HG03439 (cell line): ENCODE data around the gene BTBD2.
"Not testable (repeated sequence)": the region's sequence is repeated elsewhere in the genome, so short reads cannot be mapped to it uniquely, and the experiment has no call there.

Source experiments
- ATAC-seq: cut with Tn5 transposase; IDR thresholded peaks from one replicate; pipeline ENCODE4 v1.9.1; 2021; ENCODE audit warnings: mild to moderate bottlenecking, moderate library complexity; ENCODE audit not compliant: unreplicated experiment

Gene BTBD2

DNA sequence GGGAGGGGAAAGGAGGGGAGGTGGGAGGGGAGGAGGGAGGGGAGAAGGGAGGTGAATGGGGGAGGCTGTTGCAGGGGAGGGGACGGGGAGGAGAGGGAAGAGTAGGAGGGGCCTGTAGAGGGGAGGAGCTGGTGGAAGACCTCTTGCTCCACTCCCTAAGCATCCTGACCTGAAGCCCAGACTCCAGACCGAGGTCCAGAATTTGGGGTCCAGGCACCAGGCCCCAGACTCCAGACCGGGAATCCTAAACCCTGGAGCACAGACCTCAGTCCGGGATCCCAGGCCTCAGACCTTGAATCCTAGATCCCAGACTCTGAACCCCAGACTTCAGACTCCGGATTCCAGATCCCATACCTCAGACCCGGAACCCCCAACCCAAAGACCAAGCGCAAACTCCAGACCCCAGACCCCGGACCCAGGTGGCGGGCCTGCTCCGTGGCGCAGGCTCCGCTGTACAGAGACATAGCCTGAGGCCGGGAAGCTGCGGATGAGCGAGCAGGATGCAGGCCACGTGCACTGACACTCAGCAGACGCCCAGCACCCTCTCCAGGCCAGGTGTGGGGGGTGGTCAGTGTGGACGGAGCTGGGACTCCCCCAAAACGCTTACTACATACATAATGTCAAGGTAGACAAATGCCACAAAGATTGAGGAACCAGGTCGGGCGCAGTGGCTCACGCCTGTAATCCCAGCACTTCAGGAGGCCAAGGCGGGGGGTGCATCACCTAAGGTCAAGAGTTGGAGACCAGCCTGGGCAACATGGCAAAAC is 710 bp upstream of the BTBD2 start:
- ATAC-seq: no peak

DNA sequence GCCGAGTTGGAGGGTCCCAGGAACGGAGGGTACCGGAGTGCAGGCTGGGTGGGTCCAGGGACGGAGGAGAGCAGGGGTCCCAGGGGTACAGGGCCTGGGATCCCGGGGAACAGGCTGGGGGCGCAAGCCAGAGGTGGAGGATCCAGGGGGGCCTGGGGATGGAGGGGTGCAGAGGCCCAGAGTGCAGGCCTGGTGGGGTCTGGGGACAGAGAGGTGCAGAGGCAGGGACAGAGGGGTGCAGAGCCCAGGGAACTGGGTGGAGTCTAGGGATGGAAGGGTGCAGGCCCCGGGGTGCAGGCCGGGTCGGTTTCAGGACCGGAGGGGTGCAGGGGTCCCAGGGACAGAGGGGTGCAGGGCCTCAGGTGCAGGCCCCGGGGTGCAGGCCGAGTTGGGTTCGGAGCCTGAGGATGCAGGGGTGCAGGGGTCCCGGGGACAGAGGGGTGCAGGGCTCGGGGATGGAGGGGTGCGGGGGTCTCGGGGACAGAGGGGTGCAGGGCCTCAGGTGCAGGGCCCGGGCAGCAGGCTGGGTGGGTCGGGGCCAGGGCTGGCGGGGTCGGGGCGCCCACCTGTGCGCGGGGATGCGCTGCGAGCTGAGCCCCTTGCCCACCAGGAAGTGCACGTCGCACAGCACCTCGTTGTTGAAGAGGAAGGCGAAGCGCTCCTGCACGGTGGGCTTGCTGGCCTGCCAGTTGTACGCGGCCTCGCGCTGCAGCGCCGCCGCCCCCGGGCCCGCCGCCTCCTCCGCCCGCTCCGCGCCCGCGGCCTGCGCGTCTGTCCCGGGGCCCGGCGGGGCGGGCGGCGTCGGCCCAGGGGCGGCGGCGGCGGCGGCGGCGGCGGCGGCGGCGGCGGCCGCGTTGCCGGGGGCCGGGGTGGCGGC is 545 bp downstream of the BTBD2 start:
- no peak for ATAC-seq

DNA sequence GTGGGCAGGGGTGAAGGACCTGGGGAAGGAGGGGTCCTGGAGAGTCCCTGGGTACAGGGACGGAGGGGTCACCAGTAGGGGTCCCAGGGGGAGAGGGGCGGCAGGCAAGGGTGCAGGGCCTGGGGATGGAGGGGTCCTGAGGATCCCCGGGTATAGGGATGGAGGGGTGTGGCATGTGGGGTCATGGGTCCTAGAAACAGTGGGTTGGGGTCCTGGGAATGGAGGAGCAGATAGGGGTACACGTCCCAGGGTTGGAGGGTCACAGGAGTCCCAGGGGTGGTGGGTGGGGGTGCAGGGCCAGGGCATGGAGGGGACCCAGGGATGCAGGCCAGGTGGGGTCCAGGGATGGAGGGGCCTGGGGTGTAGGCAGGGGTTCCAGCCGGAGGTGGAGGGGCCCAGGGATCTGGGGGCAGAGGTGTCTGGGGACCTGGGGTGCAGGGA is 1.4 kb downstream of the BTBD2 start:
- ATAC-seq: no peak

DNA sequence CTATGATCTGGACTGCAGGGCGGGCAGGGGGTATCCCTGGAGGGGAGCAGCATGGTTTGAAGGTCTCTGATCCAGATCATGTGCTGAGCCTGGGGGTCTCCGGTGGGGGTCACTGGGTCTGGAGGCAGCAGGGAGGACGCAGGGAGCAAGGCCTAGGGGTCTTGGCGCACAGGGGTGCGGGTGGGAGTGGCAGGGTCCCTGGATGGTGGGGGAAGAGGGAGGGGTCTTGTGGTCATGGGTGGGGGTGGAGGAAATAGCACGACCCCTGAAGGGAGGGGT is 1.9 kb downstream of the BTBD2 start:
- no peak for ATAC-seq

DNA sequence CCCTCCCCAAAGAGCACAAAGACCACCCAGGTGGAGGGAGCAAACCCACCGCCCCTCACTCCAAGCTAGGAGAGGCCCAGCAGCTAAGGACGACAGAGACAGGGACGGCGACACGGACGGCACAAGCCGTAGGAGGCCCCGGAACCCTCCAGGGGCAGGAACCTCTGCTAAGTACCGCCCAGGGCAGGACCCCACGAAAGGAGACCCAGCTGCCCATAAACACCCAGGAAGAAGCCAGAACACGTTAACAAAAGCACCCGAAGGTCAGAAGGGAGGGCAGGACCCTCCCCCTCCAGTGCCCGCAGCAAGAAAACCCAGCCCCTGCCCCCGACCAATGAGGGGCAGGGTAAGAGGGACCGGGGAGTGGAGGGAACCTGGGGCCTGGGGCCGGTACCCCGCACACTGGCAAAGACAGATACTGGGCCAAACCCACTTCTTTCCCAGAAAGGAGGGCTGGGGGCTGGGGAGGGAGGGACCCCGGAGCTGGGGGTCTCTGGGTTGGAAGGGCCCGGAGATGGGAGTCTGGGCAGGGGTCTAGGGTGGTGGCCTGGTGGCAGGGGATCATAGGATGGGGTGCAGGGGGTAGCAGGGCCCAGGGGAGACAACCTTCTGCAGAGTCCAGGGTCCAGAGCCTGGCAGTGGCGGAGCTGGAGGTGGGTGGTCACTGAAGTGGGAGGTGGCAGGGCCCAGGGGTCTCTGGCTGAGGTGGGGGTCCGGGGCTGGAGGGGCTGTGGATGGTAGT is 2.4 kb downstream of the BTBD2 start:
- ATAC-seq: no peak

DNA sequence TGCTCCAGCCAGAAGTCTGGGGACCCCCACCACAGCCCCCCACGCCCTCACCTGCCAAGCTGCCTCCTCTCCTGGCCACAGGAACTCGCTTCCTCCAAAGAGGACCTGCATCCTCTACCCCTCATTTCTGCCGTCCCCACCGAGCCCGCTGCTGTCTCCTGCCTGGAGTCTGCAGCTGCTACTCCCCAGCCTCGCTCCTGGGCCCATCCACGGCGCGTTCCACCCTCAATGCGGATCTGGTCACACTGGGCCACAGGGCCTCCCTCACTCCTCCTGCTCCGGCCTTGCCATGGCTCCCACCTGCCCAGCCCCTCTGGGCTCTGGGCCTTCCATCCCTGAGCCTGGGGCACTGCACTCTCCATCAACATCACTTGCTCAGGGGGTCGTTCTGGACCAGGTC is 4.3 kb downstream of the BTBD2 start:
- ATAC-seq: no peak

DNA sequence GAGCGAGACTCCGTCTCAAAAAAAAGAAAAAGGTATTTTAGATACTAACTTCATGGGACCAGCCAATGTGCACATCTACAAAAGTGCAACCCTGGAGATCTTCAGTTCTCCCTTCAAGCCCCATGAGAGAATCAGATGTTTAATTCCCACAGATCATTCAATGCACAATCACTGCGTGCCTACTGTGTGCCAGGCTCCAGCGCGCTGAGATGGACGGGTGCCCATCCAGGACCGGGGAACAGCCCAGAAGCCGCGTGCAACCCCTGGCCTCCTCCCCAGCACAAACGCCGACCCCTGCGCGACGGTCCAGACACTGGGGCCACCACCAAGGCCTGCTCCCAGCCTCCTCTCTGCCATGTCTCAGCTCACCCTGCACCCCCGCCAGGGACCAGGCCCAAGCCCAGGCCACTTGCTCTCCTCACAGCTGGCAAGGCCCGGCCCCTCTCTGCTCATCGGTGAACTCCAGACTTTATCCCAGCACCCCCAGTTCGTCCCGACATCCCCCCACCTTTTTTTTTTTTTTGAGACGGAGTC is 5.3 kb downstream of the BTBD2 start:
- ATAC-seq: no peak

DNA sequence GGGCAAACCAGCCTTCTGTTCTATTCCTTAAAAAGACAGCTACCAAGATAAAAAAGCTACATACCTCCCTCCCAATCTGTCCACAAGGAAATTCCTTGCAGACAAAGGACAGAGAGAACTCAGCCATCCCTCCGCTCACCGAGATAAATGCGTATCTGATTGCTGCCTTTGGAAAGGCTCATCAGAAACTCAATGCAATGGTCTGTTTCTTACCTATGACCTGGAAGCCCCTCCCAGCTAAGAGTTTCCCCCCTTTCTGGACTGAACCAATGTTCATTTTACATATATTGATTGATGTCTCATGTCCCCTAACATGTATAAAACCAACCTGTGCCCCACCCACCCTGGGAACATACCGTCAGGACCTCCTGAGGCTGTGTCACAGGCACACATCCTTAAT is 11.6 kb downstream of the BTBD2 start:
- no peak for ATAC-seq

DNA sequence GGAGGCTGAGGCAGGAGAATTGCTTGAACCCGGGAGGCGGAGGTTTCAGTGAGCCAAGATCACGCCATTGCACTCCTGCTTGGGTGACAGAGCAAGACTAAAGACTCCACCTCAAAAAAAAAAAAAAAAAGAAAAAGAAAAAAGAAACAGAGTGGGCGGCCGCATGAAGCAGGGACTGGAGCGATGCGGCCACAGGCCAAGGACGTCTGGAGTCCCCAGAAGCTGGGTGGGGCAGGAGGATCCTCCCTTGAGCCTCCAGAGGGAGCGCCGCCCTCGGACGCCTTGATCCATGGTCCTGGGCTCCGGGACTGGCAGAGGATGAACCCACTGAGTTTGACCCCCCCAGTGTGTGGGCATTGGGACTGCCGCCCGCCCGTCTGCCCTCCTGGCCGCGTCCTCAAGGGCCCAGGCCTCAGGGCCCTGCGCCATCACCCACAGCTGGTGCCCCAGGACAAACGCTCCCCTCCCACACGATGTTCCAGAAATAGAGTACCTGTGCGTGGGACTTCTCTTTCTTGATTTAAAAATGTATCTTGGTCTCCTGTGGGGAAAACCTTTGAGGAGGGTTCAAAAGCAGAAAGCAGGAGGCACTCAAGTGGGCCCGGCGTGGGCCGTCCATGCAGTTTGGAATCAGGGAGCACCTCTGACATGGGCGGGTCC is 15.5 kb downstream of the BTBD2 start:
- no peak for ATAC-seq

DNA sequence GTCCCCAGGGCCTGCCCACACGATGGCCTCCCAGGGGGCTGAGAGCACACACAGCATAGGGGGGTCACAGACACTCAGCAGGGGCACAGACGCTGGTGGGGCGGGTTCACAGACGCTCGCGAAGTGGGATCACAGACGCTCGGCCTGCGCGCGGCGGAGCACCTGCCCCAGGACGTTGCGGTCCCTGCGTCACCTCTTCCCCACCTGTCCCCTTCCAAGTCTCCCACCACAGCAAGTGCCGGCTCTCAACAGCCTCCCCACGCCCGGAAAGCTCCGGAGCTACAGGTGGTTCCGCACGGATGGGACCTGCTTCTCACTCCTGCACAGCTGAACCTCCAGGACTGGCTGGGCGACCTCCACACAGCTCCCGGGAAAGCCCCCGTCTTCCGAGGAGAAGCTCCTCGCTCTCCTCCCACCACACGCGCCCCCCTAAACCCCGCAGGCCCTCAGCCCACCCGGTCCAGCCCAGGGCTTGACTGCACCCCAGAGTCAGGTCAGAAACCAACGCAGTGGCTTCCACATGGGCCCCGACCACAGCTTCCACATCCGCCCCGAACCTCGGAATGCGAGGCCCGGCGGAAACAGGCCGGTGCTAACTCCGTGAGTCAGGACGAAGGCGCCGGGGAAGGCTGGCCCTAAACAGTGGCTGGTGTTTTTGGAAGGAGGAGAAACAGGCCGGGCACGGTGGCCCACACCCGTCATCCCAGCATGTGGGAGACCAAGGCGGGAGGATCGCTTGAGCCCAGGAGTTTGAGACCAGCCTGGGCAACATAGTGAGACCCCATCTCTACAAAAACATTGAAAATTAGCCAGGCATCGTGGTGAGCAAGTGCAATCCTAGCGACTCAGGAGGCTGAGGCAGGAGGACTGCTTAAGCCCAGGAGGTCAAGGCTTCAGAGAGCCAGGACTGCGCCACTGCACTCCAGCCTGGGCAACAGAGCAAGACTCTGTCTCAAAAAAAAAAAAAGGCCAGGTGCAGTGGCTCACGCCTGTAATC is 16.5 kb downstream of the BTBD2 start:
- ATAC-seq: no peak

DNA sequence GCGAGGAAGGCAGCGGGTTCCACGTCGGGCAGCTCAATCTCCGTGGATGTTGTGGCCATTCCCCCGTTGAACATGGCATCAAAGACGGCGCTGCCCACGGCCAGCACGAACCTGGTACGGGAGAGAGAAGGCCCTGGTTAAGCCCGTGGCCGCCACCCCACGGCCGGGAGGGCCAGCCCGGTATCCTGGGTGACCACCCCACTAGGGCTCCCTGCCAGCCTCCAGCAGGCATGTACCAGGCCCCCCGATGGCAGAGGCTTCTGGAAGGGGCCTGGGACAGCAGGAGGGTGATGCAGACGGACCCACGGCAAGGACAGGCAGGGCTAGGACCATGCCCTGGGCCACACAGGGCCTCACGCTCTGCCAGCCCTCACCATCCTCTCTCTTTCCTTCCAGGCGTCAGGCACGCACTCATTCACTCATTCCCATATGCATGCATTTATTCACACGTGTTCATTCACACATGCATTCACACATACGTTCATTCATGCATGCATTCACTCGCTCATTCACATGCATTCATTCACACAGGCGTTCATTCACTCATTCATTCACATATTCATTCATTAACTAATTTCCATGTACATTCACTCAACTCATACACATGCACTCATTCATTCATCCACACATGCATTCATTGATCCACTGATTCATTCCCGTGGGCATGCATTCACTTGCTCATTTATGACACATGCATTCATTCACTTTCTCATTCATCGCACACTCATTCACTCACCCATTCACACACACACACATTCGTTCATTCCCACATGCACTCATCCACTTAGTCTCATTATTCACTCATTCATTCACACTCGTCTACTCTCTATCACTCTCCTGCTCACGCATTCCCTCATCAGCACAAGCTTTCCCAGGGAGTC is 17.9 kb downstream of the BTBD2 start:
- no peak for ATAC-seq

DNA sequence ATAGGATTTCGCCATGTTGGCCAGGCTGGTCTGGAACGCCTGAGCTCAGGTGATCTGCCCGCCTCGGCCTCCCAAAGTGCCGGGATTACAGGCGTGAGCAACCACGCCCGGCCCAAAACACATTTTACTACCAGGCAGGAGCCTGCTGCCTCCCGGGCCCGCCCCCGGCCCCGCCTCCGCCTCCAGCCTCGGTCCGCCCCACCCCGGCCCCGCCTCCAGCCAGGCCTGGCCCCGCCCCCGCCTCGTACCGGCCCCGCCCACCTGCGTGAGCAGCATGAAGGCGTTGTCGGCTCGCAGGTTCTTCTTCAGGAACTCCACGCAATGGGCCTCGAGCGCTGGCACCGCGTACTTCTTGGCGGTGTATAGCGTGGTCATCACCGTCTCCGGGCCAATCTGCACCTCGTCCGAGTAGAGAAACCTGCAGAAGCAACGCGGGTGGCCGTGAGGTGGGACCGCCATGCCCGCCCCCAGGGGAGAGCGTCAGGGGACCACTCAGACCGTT is 22.7 kb downstream of the BTBD2 start:
- ATAC-seq: no peak

DNA sequence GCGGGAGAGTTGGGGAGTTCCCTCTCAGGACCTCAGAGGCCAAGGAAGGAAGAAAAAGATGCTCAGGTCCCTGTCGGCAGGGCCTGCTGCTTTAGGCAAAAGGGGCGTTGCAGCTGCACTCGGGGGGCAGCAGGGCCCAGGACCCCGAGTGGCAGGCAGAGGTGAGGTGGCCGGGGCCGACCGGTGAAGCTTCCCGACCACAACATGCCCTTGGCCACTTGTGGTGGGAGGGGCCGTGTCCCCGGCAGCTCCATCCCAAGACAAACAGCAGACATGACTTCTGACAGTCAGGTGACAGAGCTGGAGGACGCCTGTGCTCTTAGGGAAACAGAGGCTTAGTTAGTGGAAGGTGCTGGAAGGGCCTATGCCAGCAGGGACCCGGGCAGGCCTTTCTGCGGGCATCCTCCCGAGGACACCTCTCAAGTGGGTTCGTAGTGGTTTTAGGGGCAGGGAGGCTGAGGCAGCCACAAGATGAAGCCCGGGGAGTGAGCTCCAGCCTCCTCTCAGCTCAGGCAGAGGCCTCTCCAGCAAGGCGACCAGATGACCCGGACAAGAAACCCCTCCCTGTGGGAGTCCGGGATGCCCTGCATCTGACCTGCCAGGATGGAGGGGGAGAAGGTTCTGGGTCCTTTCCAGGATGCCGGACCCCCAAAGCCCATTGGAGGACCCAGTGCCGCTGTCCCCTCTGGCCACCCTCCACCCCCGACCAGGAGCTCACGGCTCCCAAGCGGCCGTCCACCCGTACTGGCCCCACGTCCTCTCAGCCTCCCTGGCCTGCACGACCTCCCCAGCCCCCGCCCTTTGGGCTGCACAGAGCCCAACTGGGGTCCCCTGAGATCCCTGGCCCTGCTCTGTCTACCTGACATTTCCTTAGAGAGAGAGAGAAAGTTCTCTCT is 24.2 kb downstream of the BTBD2 start:
- ATAC-seq: no peak

DNA sequence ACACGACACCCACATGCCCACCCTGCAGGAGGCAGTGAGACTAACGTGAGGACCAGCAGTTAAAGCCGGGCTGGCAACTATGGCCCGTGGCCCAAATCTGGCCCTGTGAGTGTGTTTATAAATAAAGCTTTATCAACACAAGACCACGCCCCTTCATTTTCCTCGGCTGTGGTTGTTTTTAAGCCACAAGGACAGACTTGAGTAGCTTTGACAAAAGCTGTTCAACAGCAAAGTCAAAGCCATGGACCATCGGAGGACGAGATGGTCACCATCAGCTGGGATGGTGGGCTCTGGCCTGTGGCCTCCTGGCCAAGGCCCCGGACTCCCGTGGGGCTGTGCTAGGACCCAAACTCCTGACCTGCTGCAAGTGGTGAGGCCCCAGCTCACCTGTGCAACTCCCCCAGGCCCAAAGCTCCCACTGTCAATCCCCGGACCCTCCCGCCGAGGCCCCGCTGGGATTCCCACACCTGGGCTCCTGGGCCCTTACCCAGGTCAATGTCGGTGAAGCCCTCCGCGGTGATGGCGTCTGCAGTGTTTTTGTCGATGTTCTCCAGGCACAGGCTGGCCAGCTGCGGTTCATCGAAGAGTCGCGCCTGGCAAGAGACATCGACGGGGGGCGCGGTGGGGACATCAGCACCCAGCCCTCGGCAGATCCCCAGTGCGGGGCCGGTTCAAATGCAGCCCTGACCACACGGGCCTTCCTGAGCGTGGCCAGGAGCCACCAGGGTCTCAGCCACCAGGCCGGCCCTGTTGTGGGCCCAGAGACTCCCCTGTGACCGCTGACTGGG is 25.1 kb downstream of the BTBD2 start:
- no peak for ATAC-seq

DNA sequence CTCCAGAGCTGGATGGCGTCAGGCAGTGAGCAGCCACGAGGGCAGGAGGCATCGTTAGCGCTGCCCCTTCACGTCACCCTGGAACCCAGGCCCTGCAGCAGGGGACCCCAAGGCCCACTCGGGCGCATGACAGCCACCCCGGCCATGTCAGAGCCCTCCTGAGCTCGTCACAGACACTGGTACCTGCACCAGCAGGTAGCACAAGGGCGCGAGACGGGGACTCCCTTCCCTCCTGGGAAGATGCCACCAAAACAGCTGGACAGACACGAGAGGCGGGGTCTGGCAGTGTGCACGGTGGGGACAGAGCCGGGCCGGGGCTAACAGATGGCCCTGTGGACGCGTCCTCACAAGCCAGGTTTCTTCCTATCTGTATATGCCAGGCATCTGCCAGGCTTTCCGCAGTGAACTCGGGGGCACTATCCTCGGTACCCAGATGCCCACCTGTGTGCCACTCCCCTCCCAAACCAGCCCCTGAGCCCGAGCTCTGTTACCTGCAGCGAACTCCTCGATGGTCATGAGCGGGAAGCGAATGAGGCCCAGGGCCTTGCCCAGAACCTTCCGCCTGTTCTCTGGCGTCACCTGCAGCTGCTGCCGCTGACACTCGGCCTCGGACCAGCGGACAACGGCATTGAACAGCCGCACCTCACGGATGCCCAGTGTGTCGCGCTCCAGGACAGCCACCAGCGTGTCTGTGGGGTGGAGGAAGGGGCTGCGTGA is 25.8 kb downstream of the BTBD2 start:
- ATAC-seq: no peak

DNA sequence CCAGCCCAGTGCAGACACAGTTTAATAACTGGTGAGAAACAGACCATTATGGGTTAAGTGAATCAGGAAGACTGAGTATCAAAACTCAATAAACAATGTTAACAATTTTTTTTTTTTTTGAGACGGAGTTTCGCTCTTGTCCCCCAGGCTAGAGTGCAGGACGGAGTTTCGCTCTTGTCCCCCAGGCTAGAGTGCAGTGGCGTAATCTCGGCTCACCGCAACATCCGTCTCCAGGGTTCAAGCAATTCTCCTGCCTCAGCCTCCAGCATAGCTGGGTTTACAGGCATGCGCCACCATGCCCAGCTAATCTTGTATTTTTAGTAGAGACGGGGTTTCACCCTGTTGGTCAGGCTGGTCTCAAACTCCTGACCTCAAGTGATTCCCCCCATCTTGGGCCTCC is 27.1 kb downstream of the BTBD2 start:
- not testable (repeated sequence) for ATAC-seq
